Choroid plexus epithelial cell (primary cell): ENCODE results near the gene RNF111.

ENCODE experiments used
- DNase-seq: peaks from one replicate; pipeline ENCODE4 v3.0.0-alpha.2; 2010; ENCODE audit warnings: low read depth
- H3K4me3 ChIP-seq: 2 replicates; pipeline ENCODE4 v1.5.1; 2011; ENCODE audit warnings: low read depth, mild to moderate bottlenecking, control low read depth, low read length, moderate library complexity
- CTCF ChIP-seq: conservative IDR thresholded peaks from 2 replicates; pipeline ENCODE4 v1.5.1; 2011; ENCODE audit warnings: low read depth, mild to moderate bottlenecking, control low read depth, inconsistent platforms, low read length, moderate library complexity

RNF111 gene

GRCh38 chr15:58981808-58982475, 5.5 kb upstream of the RNF111 start:
- no peak overlapping the region for H3K4me3 ChIP-seq
- no peak for TF ChIP-seq CTCF
- DNase-seq = peak; percentile 19

- no peak for DNase-seq
- H3K4me3 ChIP-seq = no peak overlapping the region
- TF ChIP-seq CTCF = no peak
Observed at GRCh38 chr15:58983261-58983660, 4.2 kb upstream of the RNF111 start.

GRCh38 chr15:58985443-58985842, 2.0 kb upstream of the RNF111 start:
- TF ChIP-seq CTCF = no peak
- H3K4me3 ChIP-seq = no peak overlapping the region
- peak; percentile 59 for DNase-seq

- DNase-seq = peak; percentile 29
- peak overlapping the region; percentile 98 for H3K4me3 ChIP-seq
- no peak for TF ChIP-seq CTCF
Observed at GRCh38 chr15:58987036-58987435, 427 bp upstream of the RNF111 start.

GRCh38 chr15:58988006-58988785, 733 bp downstream of the RNF111 start:
- TF ChIP-seq CTCF = no peak
- peak; percentile 43 for DNase-seq
- H3K4me3 ChIP-seq = peak overlapping the region; percentile 98

- TF ChIP-seq CTCF = no peak
- no peak overlapping the region for H3K4me3 ChIP-seq
- DNase-seq = no peak
Observed at GRCh38 chr15:58992181-58992580, 4.7 kb downstream of the RNF111 start.
